GM19452 (cell line): ENCODE measurements around the gene ZBTB47.

Experiments
- ATAC-seq: cut with Tn5 transposase; IDR thresholded peaks from one replicate; pipeline ENCODE4 v1.9.1; 2021; ENCODE audit not compliant: unreplicated experiment

Gene ZBTB47

DNA sequence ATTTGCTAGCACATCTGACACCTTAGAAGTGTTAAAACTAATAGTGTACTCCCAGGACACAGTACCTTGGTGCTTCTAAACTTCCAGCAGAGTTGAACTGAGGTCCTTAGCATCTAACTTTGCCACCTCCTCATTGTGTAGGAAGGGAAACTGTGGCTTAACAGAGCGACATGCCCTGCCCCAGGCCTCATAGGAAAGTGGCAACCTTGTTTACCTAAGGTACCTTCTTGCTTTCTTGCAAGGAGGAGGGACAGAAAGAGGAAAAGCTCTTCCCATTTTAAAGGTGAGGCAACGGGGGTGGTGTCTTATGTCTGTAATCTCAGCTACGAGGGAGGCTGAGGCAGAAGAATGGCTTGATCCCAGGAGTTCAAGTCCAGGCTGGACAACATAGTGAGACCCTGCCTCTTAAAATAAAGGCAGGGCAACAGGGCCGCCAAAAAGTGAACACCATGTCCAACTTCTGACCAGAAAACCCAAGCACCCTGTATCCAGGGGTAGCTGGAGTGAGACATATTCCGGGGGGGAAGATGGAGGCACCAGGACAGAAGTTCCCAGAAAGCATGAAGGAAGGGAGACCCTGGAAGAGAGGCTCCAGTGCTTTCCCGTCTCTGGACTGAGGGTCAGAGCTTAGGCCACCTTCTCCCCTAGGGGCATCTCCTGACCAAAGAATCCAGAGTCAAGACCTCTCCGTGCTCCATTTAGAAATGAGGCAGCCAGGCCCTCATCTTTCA lies 31.3 kb downstream of the ZBTB47 start:
- ATAC-seq = no peak

GRCh38 chr3:42685363-42685881 lies 31.9 kb downstream of the ZBTB47 start, which contains the start of gene KLHL40:
TSS of gene KLHL40 (plus strand) at chr3:42685537. CDS start at chr3:42685619, 82 bp downstream.
- no peak for ATAC-seq

DNA sequence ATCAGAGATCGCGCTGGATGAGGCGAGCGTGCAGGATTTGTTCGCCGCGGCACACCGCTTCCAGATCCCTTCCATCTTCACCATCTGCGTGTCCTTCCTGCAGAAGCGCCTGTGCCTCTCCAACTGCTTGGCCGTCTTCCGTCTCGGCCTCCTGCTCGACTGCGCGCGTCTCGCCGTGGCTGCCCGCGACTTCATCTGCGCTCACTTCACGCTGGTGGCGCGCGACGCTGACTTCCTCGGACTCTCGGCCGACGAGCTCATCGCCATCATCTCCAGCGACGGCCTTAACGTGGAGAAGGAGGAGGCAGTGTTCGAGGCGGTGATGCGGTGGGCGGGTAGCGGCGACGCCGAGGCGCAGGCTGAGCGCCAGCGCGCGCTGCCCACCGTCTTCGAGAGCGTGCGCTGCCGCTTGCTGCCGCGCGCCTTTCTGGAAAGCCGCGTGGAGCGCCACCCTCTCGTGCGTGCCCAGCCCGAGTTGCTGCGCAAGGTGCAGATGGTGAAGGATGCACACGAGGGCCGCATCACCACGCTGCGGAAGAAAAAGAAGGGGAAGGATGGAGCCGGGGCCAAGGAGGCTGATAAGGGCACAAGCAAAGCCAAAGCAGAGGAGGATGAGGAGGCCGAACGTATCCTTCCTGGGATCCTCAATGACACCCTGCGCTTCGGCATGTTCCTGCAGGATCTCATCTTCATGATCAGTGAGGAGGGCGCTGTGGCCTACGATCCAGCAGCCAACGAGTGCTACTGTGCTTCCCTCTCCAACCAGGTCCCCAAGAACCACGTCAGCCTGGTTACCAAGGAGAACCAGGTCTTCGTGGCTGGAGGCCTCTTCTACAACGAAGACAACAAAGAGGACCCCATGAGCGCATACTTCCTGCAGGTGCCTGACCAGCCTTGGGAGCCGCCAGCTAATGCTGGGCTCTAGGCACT lies 32.7 kb downstream of the ZBTB47 start:
- ATAC-seq = no peak

- no peak for ATAC-seq
Measured at GRCh38 chr3:42686832-42687650, 33.5 kb downstream of the ZBTB47 start.

DNA sequence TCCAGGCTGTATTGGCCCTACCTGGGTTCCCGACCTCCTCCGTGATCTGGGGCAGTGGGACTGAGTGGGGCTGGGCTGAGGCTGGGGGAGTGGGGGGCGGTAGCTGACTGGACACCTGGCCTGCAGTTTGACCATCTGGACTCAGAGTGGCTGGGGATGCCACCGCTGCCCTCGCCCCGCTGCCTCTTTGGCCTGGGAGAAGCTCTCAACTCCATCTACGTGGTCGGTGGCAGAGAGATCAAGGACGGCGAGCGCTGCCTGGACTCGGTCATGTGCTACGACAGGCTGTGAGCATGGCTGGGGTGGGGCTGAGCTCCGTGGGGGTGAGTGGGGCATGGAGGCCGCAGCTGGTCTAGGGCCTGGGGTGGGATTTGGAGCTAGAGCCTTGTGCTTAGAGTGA lies 34.5 kb downstream of the ZBTB47 start:
- ATAC-seq = no peak

DNA sequence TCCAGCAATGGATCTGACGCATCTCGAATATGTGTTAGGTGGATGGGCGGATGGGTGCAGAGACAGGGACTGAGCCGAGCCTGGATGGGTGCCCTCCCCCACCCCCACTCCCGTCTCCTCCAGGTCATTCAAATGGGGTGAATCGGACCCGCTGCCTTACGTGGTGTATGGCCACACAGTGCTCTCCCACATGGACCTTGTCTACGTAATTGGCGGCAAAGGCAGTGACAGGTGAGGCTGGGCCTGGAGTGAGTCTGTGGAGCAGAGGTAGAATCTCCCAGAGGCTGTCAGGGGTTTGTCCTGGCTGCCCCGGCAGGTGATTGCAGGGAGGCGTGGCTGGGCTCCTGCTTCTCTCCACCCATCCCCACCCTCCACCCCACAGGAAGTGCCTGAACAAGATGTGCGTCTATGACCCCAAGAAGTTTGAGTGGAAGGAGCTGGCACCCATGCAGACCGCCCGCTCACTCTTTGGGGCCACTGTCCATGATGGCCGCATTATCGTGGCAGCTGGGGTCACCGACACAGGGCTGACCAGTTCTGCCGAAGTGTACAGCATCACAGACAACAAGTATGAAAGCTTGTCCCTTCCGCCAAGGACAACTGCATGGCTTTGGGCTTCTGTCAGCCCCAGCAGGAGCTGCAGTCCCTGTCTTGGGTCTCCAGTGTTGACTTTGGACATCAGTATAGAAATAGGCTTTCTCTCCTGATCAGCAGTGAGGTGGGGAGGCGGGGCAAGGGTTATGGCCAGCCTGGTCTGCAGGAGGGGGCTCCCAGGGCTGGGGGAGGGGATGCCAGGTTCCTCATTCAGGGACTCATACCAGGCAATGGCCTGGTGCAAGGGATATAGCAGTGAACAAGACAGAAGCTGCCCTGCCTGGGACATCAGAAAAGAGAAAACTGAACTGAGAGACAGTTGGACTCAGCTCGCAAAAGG lies 35.3 kb downstream of the ZBTB47 start:
- ATAC-seq = no peak

DNA sequence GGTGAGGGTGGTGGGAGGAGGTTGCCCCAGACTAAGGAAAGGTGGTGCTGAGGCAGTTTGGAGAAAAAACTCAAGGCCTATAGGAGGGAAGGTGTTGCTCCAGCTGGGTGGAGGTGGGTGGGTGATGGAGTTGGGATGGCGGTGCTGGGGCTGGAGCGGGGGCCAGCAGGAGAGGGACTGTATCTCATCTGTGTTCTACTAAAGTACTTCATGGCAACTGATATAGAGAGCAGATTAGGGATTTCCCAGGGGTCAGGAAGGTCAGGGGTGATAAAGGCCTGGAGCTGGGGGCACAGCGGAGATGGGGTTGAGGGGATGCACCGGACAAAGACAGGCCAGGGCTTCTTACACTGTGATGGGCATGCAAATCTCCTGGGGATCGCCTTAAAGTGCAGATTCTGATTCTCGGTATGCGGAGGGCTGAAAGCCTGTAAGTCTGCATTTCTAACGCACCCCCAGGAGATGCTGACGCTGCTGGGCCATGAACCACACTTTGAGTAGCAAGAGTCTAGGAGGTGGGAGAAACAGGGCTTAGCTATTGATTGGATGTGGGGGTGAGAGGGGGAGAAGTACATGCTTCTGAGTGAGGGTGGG lies 36.0 kb downstream of the ZBTB47 start:
- ATAC-seq = no peak

DNA sequence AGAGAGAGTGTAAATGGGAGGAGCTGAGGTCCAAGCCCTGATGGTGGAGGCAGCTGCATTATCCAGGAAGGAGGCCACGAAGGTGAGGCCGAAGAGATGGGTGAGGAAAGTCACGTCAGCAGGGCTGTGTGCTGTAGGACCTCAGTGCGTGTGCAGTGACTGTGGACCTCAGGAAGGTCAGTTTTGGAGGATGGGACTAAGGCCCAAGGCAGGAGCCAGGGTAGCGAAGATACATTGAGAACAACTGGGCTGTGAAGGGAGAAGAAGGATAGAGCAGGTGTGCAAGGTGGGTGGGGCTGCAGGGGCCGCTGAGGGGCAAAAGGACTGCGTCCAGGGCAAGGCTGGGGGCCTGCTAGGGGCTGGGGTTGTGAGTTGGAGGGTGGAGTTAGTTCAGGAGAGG lies 36.7 kb downstream of the ZBTB47 start:
- ATAC-seq = no peak

DNA sequence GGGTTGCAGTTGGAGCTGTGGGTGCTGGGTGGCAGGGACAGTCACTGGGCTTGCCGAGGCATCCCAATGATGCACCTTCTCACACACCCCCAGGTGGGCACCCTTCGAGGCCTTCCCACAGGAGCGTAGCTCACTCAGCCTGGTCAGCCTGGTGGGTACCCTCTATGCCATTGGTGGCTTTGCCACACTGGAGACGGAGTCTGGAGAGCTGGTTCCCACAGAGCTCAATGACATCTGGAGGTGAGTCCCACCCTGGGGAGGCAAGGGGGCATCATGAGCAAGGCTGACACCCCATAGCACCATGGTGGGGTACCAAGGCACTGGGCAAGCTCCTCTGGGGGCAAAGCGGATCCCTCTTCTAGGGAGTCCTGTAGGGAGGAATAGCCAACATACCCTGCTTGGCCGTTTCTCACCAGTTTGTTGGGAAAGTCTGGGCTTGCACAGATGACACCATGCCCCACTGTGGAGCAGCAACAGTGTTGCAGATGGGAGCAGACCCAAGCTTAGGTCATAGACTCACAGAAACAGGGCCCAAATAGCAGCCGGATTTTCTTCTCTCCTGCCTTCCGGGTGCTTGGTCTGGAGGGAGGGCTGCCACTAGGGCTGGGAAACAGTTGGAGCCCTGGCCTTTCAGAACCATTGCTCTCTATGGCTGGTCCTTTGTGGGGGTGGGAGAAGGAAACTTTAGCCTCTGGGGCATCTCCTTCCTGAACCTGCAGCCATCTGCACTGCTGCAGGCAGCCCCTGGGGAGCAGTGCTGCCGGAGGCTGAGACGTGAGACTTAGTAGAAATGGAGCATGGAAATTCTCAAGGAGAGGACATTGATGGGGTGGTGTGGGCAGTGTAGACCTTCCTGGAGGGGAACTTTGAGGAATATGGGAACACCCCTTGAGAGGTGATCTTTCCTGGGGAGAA lies 37.5 kb downstream of the ZBTB47 start:
- no peak for ATAC-seq

DNA sequence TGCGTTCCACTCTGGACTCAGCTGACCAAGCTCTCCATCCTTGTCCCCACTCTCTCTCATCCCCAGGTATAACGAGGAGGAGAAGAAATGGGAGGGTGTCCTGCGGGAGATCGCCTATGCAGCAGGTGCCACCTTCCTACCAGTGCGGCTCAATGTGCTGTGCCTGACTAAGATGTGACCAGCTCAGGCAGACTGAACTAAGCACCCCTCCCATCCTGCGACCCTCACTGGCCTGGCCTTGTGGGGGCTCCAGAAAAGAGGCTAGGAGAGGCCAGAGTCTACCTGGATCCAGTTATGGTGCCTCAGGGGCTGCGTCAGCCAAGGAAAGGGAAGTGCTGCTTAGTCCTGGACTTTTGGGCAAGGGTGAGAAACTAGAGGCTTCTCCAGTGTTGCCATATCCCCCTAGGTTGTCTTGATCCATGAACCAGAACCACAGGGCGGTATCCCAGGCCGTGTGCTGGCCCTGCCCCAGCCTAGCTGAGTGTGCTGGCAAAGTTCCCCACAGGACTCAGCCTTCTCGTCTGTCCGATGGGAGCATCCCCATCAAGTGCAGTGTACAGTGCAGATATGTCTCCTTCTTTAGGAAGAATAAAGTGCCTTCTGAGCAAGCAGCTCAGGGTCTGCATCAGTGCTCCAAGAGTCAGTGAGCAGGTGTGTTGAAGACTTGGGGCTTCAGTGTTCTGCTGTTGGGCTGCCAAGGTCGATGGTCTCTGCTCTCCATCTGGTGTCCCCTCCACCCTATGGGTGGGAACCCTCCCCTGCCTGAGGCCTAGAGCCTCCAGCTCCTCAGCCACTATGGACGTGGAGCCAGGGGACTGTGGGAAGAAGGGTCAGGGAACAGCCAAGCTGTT lies 38.5 kb downstream of the ZBTB47 start:
- no peak for ATAC-seq

GRCh38 chr3:42692667-42693529 lies 39.4 kb downstream of the ZBTB47 start:
- ATAC-seq = no peak

- ATAC-seq = no peak
Measured at GRCh38 chr3:42693530-42693930, 40.0 kb downstream of the ZBTB47 start.

- ATAC-seq = no peak
Measured at GRCh38 chr3:42694366-42694765, 40.9 kb downstream of the ZBTB47 start.

DNA sequence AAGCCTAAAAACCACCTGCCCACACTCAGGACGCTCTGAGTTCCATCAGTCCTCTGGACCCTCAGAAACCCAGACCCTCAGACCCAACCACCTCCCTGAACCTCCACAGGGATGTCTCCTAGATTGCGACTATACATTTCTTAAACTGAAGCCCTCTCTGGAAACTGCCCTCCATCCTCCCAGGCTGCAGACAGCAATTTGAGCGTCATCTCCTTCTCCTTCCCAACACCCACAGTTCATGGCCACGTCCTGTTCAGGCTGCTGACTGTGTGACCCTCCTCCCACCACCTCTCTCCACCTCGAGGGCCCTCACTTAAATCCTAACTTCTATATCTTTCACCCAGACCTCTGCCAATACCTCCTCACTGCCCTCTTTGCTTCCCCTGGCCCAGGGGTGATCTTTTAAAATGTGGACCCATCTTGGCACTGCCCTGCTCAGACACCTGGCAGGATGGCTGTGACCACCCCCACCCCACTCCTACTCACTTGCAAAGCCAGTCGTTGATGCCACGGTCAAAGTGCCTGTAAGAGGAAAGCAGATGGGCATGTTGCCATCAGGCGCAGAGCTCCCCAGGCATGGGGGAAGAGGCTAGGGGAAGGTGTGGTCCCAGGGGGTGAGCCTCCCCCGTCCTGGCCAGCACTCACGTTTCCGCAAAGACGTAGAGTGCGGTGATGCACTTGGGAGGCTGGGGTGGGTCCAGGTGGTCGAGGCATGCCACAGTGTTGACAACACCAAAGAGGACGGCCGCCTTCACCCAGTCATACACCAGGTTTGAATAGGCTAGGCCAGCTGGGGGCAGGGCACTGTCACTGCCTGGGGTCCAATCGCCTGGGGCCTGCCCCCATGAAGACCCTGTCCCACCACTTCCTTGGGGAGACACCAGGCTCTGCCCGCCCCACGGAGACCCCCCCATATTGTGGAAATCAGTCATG lies 43.1 kb downstream of the ZBTB47 start:
- ATAC-seq = no peak

GRCh38 chr3:42697289-42698051 lies 44.0 kb downstream of the ZBTB47 start:
- no peak for ATAC-seq
